GM23338 (cell line): ENCODE results near the gene MSN. TPM values are rescaled to one million over a fixed set of nuclear protein-coding genes. Genes with fewer than 3 reads are reported as not detected.

Experiments used
- ATAC-seq: fragments of 200-7000 bp; cut with Tn5 transposase; 3 replicates; pipeline ENCODE4 v1.9.1; 2020
- DNase-seq: peaks from one replicate; pipeline ENCODE4 v3.0.0-alpha.2; 2015; ENCODE audit warnings: low spot score
- H2AFZ ChIP-seq: fragments of 200-600 bp; sonication (generic); 2 replicates; pipeline ENCODE4 v1.8.0; 2016; ENCODE audit warnings: antibody characterized with exemption, mild to moderate bottlenecking, moderate library complexity
- H3F3A ChIP-seq: fragments of 200-600 bp; sonication (generic); replicated peaks from 2 replicates; pipeline ENCODE4 v1.8.0; 2017; ENCODE audit warnings: antibody characterized with exemption, mixed run types, low read depth
- H3K27ac ChIP-seq: fragments of 200-600 bp; sonication (generic); 2 replicates; pipeline ENCODE4 v1.6.1; 2016; ENCODE audit warnings: low read depth
- H3K27me3 ChIP-seq: fragments of 200-600 bp; sonication (generic); 2 replicates; pipeline ENCODE4 v1.8.0; 2016; ENCODE audit warnings: mild to moderate bottlenecking, mixed run types, moderate library complexity; ENCODE audit not compliant: insufficient read depth
- H3K36me3 ChIP-seq: fragments of 200-600 bp; sonication (generic); 2 replicates; pipeline ENCODE4 v1.8.0; 2016; ENCODE audit warnings: mild to moderate bottlenecking; ENCODE audit not compliant: insufficient read depth
- H3K4me1 ChIP-seq: fragments of 200-600 bp; sonication (generic); 2 replicates; pipeline ENCODE4 v1.8.0; 2016; ENCODE audit warnings: mild to moderate bottlenecking, moderate library complexity; ENCODE audit not compliant: insufficient read depth
- H3K4me2 ChIP-seq: fragments of 200-600 bp; sonication (generic); 2 replicates; pipeline ENCODE4 v1.7.1; 2017; ENCODE audit warnings: mixed run types
- H3K4me3 ChIP-seq: fragments of 200-600 bp; sonication (generic); 2 replicates; pipeline ENCODE4 v1.6.1; 2016; ENCODE audit warnings: mixed run types
- H3K79me2 ChIP-seq: fragments of 200-600 bp; sonication (generic); replicated peaks from 2 replicates; pipeline ENCODE4 v1.8.0; 2017; ENCODE audit warnings: mild to moderate bottlenecking; ENCODE audit not compliant: insufficient read depth
- H3K9me2 ChIP-seq: fragments of 200-600 bp; sonication (generic); 2 replicates; pipeline ENCODE4 v1.8.0; 2017; ENCODE audit not compliant: insufficient read depth
- H4K20me1 ChIP-seq: fragments of 200-600 bp; sonication (generic); replicated peaks from 2 replicates; pipeline ENCODE4 v1.8.0; 2017; ENCODE audit warnings: mild to moderate bottlenecking; ENCODE audit not compliant: insufficient read depth
- H3K27ac Mint-ChIP-seq: 2 replicates; pipeline ENCODE4 v1.8.0; 2020; ENCODE audit warnings: inconsistent platforms, mild to moderate bottlenecking, moderate library complexity, mixed read lengths
- H3K27me3 Mint-ChIP-seq: 3 replicates; pipeline ENCODE4 v1.8.0; 2022; ENCODE audit warnings: low read depth, mild to moderate bottlenecking, moderate library complexity, mixed read lengths, inconsistent platforms; ENCODE audit not compliant: insufficient read depth, poor library complexity
- H3K36me3 Mint-ChIP-seq: 3 replicates; pipeline ENCODE4 v1.8.0; 2021; ENCODE audit warnings: low read depth, mild to moderate bottlenecking, inconsistent platforms, moderate library complexity, mixed read lengths
- H3K4me1 Mint-ChIP-seq: 3 replicates; pipeline ENCODE4 v1.8.0; 2020; ENCODE audit warnings: mild to moderate bottlenecking, inconsistent platforms, mixed read lengths
- H3K4me3 Mint-ChIP-seq: 3 replicates; pipeline ENCODE4 v1.8.0; 2021; ENCODE audit warnings: moderate library complexity, mild to moderate bottlenecking, inconsistent platforms, mixed read lengths
- H3K9me3 Mint-ChIP-seq: 3 replicates; pipeline ENCODE4 v1.8.0; 2020; ENCODE audit warnings: moderate library complexity, mild to moderate bottlenecking, inconsistent platforms, mixed read lengths
- CREB1 ChIP-seq: fragments of 250-450 bp; sonication (Bioruptor Pico); IDR thresholded peaks from 2 replicates; pipeline ENCODE4 v1.5.0; 2020; ENCODE audit warnings: low read depth, mild to moderate bottlenecking, moderate library complexity
- CTCF ChIP-seq, 2 experiments: fragments of 200-600 bp in 1 of 2; sonication (generic) in 1 of 2; conservative IDR thresholded peaks; 2 replicates each; pipeline versions ENCODE4 v1.5.1 to v1.6.1; 2016 to 2017; ENCODE audit warnings: antibody characterized with exemption in 2 of 2, low read depth in 2 of 2, mild to moderate bottlenecking in 2 of 2, moderate library complexity in 1 of 2
- EZH2 ChIP-seq: fragments of 200-600 bp; sonication (generic); IDR thresholded peaks from one replicate; pipeline ENCODE4 v1.8.0; 2017; ENCODE audit warnings: antibody characterized with exemption, mild to moderate bottlenecking, low read depth; ENCODE audit not compliant: unreplicated experiment
- NANOG ChIP-seq: IDR thresholded peaks from 2 replicates; pipeline ENCODE4 v1.6.1; 2016; ENCODE audit warnings: antibody characterized with exemption, borderline replicate concordance
- ZNF331 ChIP-seq: fragments of 250-450 bp; sonication (Bioruptor Pico); IDR thresholded peaks from 2 replicates; pipeline ENCODE4 v1.5.0; 2020; ENCODE audit warnings: low read depth, mild to moderate bottlenecking, moderate library complexity
- ZNF462 ChIP-seq: fragments of 250-450 bp; sonication (Bioruptor Pico); IDR thresholded peaks from 2 replicates; pipeline ENCODE4 v1.5.0; 2020; ENCODE audit warnings: mild to moderate bottlenecking, moderate library complexity
- polyA plus RNA-seq: library from polyadenylated mRNA; unstranded; fragments of >200 nt; fragmentation: Nextera tagmentation; extraction: Ambion mirVana; gene quantifications from 2 replicates; pipeline ENCODE4 v1.2.1, GENCODE V29; 2016
- total RNA-seq: library from RNA; depleted of rRNA; stranded (reverse); fragments of >200 nt; shearing (Covaris generic); gene quantifications from 2 replicates; pipeline ENCODE4 v1.2.3, GENCODE V29; 2014

Gene MSN
- total and polyA plus RNA-seq, 2 experiments from 2014 or later: 49.2 to 120 TPM

GRCh38 chrX:65755786-65756185 lies 88.3 kb downstream of the MSN start (continued):
- TF ChIP-seq CTCF (conservative IDR thresholded peaks at IDR 0.05; ENCODE audit: low read depth in 2 of 2) (no peak), ZNF331 (CRISPR knock-in tag) (no peak), NANOG (no peak), EZH2 (no peak), ZNF462 (CRISPR knock-in tag) (no peak)

GRCh38 chrX:65757943-65758342 lies 90.5 kb downstream of the MSN start:
- no peaks in the 10 kb centered on the region for H3K27me3 ChIP-seq
- H3K27me3 Mint-ChIP-seq: no peaks in the 10 kb centered on the region
- no peaks in the 10 kb centered on the region for H3K36me3 ChIP-seq
- H3K4me2 ChIP-seq: no peak overlapping the region
- no peaks in the 10 kb centered on the region for H3K4me1 ChIP-seq
- no peaks in the 10 kb centered on the region for H3F3A ChIP-seq
- H3K4me3 Mint-ChIP-seq: no peak overlapping the region
- no peaks in the 10 kb centered on the region for H3K9me2 ChIP-seq
- H4K20me1 ChIP-seq: no peaks in the 10 kb centered on the region
- H3K4me3 ChIP-seq: no peak overlapping the region
- ATAC-seq (no peak), DNase-seq (no peak)
- H2AFZ ChIP-seq: no peak overlapping the region
- no peaks in the 10 kb centered on the region; the same call in 2 of the 3 replicates for H3K9me3 Mint-ChIP-seq
- H3K27ac Mint-ChIP-seq: no peak overlapping the region
- H3K36me3 Mint-ChIP-seq: no peaks in the 10 kb centered on the region
- H3K79me2 ChIP-seq: no peaks in the 10 kb centered on the region
- H3K27ac ChIP-seq: no peak overlapping the region
- H3K4me1 Mint-ChIP-seq: no peaks in the 10 kb centered on the region
- no peak for TF ChIP-seq NANOG
- TF ChIP-seq ZNF462 (CRISPR knock-in tag): no peak
- no peak for TF ChIP-seq CREB1 (CRISPR knock-in tag)
- TF ChIP-seq ZNF331 (CRISPR knock-in tag): no peak
